SK-N-SH (cell line): ENCODE measurements around the gene C2orf42.
A peak's percentile ranks its signal among the peaks of the same experiment; 100 is the strongest.

Experiments used
- CHD2 ChIP-seq: fragments of 150-350 bp; IDR thresholded peaks from 2 replicates; pipeline ENCODE4 v1.6.1; 2018; ENCODE audit warnings: low read length; ENCODE audit not compliant: partially characterized antibody
- CTCF ChIP-seq: fragments of 200-600 bp; sonication (generic); IDR thresholded peaks from 2 replicates; pipeline ENCODE4 v1.6.1; 2017; ENCODE audit warnings: antibody characterized with exemption, mild to moderate bottlenecking, moderate library complexity
- EP300 ChIP-seq, 2 experiments: IDR thresholded peaks; 2 replicates each; pipeline versions ENCODE4 v1.4.0 to v1.6.1; 2012; ENCODE audit warnings: borderline replicate concordance in 1 of 2, low read depth in 1 of 2, low read length in 1 of 2
- EZH2phosphoT487 ChIP-seq: fragments of 200-600 bp; sonication (generic); IDR thresholded peaks from 2 replicates; pipeline ENCODE4 v1.6.1; 2017; ENCODE audit warnings: low read depth, mixed run types, mild to moderate bottlenecking, antibody characterized with exemption, moderate library complexity, borderline replicate concordance
- FOXJ3 ChIP-seq: sonication (generic); formaldehyde crosslinking; IDR thresholded peaks from 2 replicates; pipeline ENCODE4 v1.5.1; 2020; ENCODE audit warnings: mild to moderate bottlenecking, missing genetic modification reagents
- JUND ChIP-seq: IDR thresholded peaks from 2 replicates; pipeline ENCODE4 v1.4.0; 2012
- MAX ChIP-seq: IDR thresholded peaks from 2 replicates; pipeline ENCODE4 v1.4.0; 2012; ENCODE audit warnings: low read depth
- MEF2A ChIP-seq: IDR thresholded peaks from 2 replicates; pipeline ENCODE4 v1.4.0; 2012; ENCODE audit warnings: low read depth, borderline replicate concordance
- NFIC ChIP-seq: IDR thresholded peaks from 2 replicates; pipeline ENCODE4 v1.4.0; 2012; ENCODE audit warnings: borderline replicate concordance
- POLR2AphosphoS5 ChIP-seq: IDR thresholded peaks from 2 replicates; pipeline ENCODE4 v1.6.1; 2012; ENCODE audit warnings: low read depth, low read length
- RXRA ChIP-seq: IDR thresholded peaks from 2 replicates; pipeline ENCODE4 v1.4.0; 2012; ENCODE audit warnings: low read depth, mild to moderate bottlenecking, borderline replicate concordance
- SIN3A ChIP-seq: IDR thresholded peaks from 2 replicates; pipeline ENCODE4 v1.6.1; 2012; ENCODE audit warnings: low read depth, mild to moderate bottlenecking, low read length, moderate library complexity, borderline replicate concordance
- USF2 ChIP-seq: fragments of 150-350 bp; IDR thresholded peaks from 2 replicates; pipeline ENCODE4 v1.6.1; 2017; ENCODE audit warnings: antibody characterized with exemption, low read length, low read depth, borderline replicate concordance
- YY1 ChIP-seq: IDR thresholded peaks from 2 replicates; pipeline ENCODE4 v1.4.0; 2012; ENCODE audit warnings: low read depth, mild to moderate bottlenecking

- TF ChIP-seq NFIC: no peak
- TF ChIP-seq CHD2: no peak
- TF ChIP-seq MEF2A: no peak
- TF ChIP-seq POLR2AphosphoS5: no peak
- TF ChIP-seq CTCF: no peak
- no peak for TF ChIP-seq FOXJ3
- TF ChIP-seq EP300 (IDR thresholded peaks at IDR 0.05; ENCODE audit: borderline replicate concordance in 1 of 2, low read depth in 1 of 2, low read length in 1 of 2): peak in 1 of 2 experiments; percentile 22; a peak in 1 of 4 replicates
- TF ChIP-seq SIN3A: no peak
- TF ChIP-seq YY1: no peak
- TF ChIP-seq EZH2phosphoT487: no peak
- TF ChIP-seq USF2: no peak
- TF ChIP-seq RXRA: no peak
- peak; percentile 75 for TF ChIP-seq JUND
- TF ChIP-seq MAX: no peak
Measured at GRCh38 chr2:70214953-70215549, 24.2 kb upstream of the C2orf42 start.
